ENCODE results near the gene PADI1. TPM values are rescaled to one million over a fixed set of nuclear protein-coding genes. Genes with fewer than 3 reads are reported as not detected.

Gene PADI1
- polyA plus RNA-seq, 2 of the 4 experiments (the other 2 are of a cell fraction), result 1.4 to 2.0 TPM

- H3K4me3 ChIP-seq, result no peak overlapping the region
- WGBS (ENCODE audit: missing lambda C conversion rate), result 56% methylated on average over 3 of the region's 3 CpGs
- DNase-seq (ENCODE audit: low read depth in 1 of 2, low spot score in 1 of 2) (no peak), ATAC-seq (peak; percentile 36 to 49; a peak in 3 of 6 replicates), FAIRE-seq (no peak)
- POLR2A ChIA-PET, result no interaction called here
- CTCF ChIA-PET, result interaction anchor here (2.8 to 10.2 kb wide), 2 partner anchors 17 to 126 kb away, joined by 12 to 104 read pairs; no protein-coding TSS in a partner anchor
- peaks cover 30% of the 10 kb centered on the region for H3K4me1 ChIP-seq
- H3K4me2 ChIP-seq, result peak overlapping the region; percentile 86
- peak overlapping the region; percentile 92 to 97; a peak in 5 of 6 replicates for H3K27ac ChIP-seq
- no peaks in the 10 kb centered on the region for H3K9me3 ChIP-seq
- TF ChIP-seq HOXA7 (CRISPR knock-in tag; IDR thresholded peaks at IDR 0.05) (no peak), TFCP2L1 (CRISPR knock-in tag; IDR thresholded peaks at IDR 0.05) (no peak), CEBPB (IDR thresholded peaks at IDR 0.05) (no peak), GATA3 (IDR thresholded peaks at IDR 0.05; ENCODE audit: borderline replicate concordance) (0 out of 2 replicates have a peak, but pooled peaks have one; percentile 9), ZFP36 (IDR thresholded peaks at IDR 0.05; ENCODE audit: borderline replicate concordance, partially characterized antibody) (peak; percentile 47), MAZ (IDR thresholded peaks at IDR 0.05; ENCODE audit: borderline replicate concordance, low read depth, low read length) (no peak), EP300 (IDR thresholded peaks at IDR 0.05) (no peak), MAFK (IDR thresholded peaks at IDR 0.05; ENCODE audit: partially characterized antibody) (no peak), FOSL2 (IDR thresholded peaks at IDR 0.05) (no peak), FOSL2 (CRISPR knock-in tag; IDR thresholded peaks at IDR 0.05) (peak; percentile 31; the same call in 1 of the 2 replicates), POLR2AphosphoS2 (conservative IDR thresholded peaks at IDR 0.05; ENCODE audit: low read length) (no peak), MAX (IDR thresholded peaks at IDR 0.05) (peak; percentile 48)
Measured at GRCh38 chr1:17251701-17252376, 46.9 kb downstream of the PADI1 start.

DNA sequence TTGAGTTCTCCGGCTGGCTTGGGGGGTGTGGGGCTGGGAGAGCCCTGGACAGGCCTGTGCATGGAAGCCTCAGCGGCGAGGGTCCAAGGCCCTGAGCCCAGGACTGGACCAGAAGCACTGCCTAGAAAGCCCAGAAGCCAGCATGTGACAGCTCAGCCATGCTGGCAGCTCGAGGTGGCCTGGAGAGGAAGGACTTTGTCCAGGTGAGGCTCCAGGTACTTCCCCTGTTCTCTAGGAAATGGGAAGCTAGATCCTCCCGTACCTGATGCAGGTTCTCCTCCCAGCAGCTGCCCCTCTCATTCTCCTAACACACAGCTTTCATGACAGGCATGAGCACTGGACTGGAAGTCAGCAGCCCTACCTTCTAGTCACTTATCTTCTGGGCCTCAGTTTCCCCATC lies 50.4 kb downstream of the PADI1 start:
- DNase-seq (ENCODE audit: low read depth in 1 of 2, low spot score in 1 of 2) (no peak), FAIRE-seq (no peak), ATAC-seq (no peak)
- Histone ChIP-seq H3K4me1 (peaks cover 41% of the 10 kb centered on the region), H3K9me3 (no peaks in the 10 kb centered on the region), H3K4me2 (no peak overlapping the region), H3K27ac (peak overlapping the region in 1 of 2 experiments; percentile 46; a peak in 2 of 6 replicates), H3K4me3 (no peak overlapping the region)
- 50% methylated on average over 5 of the region's 5 CpGs for WGBS (ENCODE audit: missing lambda C conversion rate)
- POLR2A ChIA-PET, result no interaction called here
- TF ChIP-seq, protein P1, sequence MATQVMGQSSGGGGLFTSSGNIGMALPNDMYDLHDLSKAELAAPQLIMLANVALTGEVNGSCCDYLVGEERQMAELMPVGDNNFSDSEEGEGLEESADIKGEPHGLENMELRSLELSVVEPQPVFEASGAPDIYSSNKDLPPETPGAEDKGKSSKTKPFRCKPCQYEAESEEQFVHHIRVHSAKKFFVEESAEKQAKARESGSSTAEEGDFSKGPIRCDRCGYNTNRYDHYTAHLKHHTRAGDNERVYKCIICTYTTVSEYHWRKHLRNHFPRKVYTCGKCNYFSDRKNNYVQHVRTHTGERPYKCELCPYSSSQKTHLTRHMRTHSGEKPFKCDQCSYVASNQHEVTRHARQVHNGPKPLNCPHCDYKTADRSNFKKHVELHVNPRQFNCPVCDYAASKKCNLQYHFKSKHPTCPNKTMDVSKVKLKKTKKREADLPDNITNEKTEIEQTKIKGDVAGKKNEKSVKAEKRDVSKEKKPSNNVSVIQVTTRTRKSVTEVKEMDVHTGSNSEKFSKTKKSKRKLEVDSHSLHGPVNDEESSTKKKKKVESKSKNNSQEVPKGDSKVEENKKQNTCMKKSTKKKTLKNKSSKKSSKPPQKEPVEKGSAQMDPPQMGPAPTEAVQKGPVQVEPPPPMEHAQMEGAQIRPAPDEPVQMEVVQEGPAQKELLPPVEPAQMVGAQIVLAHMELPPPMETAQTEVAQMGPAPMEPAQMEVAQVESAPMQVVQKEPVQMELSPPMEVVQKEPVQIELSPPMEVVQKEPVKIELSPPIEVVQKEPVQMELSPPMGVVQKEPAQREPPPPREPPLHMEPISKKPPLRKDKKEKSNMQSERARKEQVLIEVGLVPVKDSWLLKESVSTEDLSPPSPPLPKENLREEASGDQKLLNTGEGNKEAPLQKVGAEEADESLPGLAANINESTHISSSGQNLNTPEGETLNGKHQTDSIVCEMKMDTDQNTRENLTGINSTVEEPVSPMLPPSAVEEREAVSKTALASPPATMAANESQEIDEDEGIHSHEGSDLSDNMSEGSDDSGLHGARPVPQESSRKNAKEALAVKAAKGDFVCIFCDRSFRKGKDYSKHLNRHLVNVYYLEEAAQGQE (IDR thresholded peaks at IDR 0.05), result no peak
- TF ChIP-seq SREBF2 (IDR thresholded peaks at IDR 0.05) (no peak), RARB (CRISPR knock-in tag; IDR thresholded peaks at IDR 0.05) (no peak), POLR2A (IDR thresholded peaks at IDR 0.05; ENCODE audit: low read length) (no peak), ZNF302 (CRISPR knock-in tag; IDR thresholded peaks at IDR 0.05) (no peak), HDAC2 (IDR thresholded peaks at IDR 0.05) (no peak)
- CTCF ChIA-PET, result interaction anchor here (0.7 to 4.1 kb wide), 4 partner anchors 18 to 130 kb away, joined by 3 to 19 read pairs (median 4); no protein-coding TSS in a partner anchor

DNA sequence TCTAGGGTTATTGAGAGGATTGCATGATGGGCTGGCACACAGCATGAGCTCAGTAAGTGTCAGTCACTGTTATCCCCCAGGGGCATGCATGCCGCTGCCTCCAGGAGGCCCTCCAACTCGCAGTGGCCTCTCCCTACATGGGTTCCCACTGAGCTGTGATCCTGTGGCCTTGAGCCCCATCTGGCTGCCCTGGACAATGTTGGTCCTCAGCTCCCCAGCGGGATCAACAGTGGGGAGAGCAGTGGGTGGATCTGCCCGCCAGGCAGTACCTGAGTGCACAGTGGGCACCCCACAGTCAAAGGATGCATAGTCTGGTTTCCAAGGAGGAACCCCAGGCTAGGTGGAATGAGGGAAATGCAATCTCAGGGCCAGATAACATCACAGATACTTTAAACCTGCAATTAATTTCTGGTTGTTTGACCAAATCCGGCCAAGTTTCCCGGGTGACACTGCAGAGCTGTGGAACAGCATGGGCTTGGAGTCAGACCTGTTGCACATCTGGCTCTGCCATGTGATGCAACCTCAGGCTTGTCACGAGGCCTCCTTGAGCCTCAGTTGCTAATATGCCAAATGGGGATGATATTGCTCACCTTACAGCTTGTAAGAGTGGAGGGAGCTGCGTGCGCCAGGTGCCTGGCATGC lies 53.3 kb downstream of the PADI1 start:
- POLR2A ChIA-PET, result no interaction called here
- DNase-seq (ENCODE audit: low read depth in 1 of 2, low spot score in 1 of 2) (no peak), FAIRE-seq (no peak), ATAC-seq (peak in 1 of 2 experiments; percentile 22; a peak in 1 of 6 replicates)
- CTCF ChIA-PET, result interaction anchor here (2.1 to 4.1 kb wide), 4 partner anchors 15 to 132 kb away, joined by 14 to 19 read pairs (median 16); no protein-coding TSS in a partner anchor
- Histone ChIP-seq H3K9me3 (no peaks in the 10 kb centered on the region), H3K4me2 (no peak overlapping the region), H3K4me1 (peaks cover 21% of the 10 kb centered on the region), H3K4me3 (no peak overlapping the region), H3K27ac (peak overlapping the region; percentile 57 to 84; a peak in 5 of 6 replicates)
- WGBS (ENCODE audit: missing lambda C conversion rate), result 76% methylated on average over 8 of the region's 9 CpGs
- TF ChIP-seq CTCF (IDR thresholded peaks at IDR 0.05) (no peak), SREBF2 (IDR thresholded peaks at IDR 0.05) (no peak), MAZ (IDR thresholded peaks at IDR 0.05; ENCODE audit: borderline replicate concordance, low read depth, low read length) (no peak), MAFK (IDR thresholded peaks at IDR 0.05; ENCODE audit: partially characterized antibody) (no peak), PHF8 (IDR thresholded peaks at IDR 0.05; ENCODE audit: borderline replicate concordance, low read depth) (no peak), NFE2L2 (conservative IDR thresholded peaks at IDR 0.05; ENCODE audit: low read length) (no peak), CBX8 (IDR thresholded peaks at IDR 0.05) (no peak), ZSCAN20 (CRISPR knock-in tag; IDR thresholded peaks at IDR 0.05) (no peak), POLR2A (IDR thresholded peaks at IDR 0.05; ENCODE audit: low read length) (no peak)
- TF ChIP-seq, protein P2, sequence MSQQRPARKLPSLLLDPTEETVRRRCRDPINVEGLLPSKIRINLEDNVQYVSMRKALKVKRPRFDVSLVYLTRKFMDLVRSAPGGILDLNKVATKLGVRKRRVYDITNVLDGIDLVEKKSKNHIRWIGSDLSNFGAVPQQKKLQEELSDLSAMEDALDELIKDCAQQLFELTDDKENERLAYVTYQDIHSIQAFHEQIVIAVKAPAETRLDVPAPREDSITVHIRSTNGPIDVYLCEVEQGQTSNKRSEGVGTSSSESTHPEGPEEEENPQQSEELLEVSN (IDR thresholded peaks at IDR 0.05; ENCODE audit: borderline replicate concordance, low read depth), result no peak
